GM19324 (cell line): Measurements from ENCODE around the gene CREB5.
"Not testable (repeated sequence)": the region's sequence is repeated elsewhere in the genome, so short reads cannot be mapped to it uniquely, and the experiment has no call there.

ENCODE experiments used
- ATAC-seq: cut with Tn5 transposase; IDR thresholded peaks from one replicate; pipeline ENCODE4 v1.9.1; 2021; ENCODE audit warnings: mild to moderate bottlenecking, moderate library complexity; ENCODE audit not compliant: unreplicated experiment, low FRiP score

Gene CREB5, protein sequence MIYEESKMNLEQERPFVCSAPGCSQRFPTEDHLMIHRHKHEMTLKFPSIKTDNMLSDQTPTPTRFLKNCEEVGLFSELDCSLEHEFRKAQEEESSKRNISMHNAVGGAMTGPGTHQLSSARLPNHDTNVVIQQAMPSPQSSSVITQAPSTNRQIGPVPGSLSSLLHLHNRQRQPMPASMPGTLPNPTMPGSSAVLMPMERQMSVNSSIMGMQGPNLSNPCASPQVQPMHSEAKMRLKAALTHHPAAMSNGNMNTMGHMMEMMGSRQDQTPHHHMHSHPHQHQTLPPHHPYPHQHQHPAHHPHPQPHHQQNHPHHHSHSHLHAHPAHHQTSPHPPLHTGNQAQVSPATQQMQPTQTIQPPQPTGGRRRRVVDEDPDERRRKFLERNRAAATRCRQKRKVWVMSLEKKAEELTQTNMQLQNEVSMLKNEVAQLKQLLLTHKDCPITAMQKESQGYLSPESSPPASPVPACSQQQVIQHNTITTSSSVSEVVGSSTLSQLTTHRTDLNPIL

DNA sequence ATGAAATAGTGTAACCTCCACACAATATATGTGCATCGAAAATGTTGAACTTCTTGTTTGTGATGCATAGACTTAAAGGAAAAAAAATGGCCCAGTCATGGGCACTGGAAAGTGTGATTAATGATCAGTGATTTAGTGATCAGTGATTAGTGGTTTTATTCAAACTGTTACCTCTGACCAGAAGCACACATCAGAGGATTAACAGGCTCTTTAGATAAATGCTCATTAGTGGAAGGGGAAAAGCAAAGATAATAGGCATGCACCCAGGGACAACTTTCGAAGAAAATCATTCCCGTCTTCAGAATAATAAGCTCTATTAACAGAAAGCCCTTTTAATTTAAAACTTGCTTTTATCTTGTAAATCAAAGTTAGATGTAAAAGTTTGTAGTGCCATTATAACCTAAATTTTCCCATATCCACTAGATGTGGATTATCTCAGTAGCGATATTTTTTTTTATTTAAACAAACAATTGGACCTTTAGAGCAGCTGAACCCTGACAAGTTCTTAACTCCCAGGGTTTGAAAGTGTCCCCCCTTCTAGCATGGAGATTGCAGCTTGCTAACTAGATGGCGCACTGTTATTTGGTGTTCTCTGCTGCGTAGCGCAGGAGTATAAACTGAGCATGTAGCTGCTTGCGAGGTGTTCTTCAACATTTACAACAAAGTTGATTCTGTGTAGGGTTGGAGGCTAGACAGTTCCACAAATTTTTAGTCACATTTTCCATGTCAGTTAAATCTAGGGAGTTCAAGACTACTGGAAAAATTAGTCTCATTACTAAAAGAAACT lies at the start of gene CREB5:
Gene CREB5, plus strand, starts transcription at position 643 of the 787 bp plus-strand sequence. CDS start 397 bp downstream, outside the sequence.
- ATAC-seq, result no peak

DNA sequence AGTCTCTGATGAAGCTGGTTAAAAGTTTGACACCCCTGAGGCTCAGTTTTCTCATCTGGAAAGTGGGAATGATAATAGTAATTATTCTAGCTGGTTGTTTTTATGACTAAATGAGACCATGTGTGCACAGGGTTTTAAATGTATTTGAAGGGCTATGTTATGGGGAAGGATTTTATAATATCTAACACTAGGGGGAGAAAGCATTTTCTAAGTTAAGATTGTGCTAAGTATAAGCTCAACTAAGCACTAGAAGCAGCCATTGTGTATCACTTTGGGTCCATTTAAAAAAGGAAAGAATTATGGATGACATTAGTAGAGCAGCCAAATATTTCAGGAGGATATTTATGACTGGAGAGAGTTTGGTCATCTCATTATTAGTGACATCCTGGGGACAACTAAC lies 49.5 kb upstream of the CREB5 start:
- no peak for ATAC-seq

DNA sequence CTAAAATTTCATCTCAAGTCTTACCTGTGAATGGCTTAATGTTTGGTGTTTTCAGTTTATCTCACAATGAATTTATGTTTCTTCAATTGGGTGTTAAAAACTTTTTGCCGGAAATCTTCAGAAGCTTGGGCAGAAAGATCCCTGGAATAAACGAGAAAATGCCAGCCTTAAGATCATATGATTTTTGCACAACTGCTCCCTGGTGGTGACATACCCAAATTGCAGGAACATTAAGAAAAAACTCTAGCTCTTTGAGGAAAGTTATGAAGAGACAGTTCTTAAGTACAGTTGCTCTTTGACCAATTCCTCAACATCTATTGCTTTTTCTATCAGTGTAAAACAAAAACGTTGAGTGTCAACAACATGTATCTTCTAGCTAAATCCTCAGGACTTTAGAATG lies 48.2 kb upstream of the CREB5 start:
- no peak for ATAC-seq

DNA sequence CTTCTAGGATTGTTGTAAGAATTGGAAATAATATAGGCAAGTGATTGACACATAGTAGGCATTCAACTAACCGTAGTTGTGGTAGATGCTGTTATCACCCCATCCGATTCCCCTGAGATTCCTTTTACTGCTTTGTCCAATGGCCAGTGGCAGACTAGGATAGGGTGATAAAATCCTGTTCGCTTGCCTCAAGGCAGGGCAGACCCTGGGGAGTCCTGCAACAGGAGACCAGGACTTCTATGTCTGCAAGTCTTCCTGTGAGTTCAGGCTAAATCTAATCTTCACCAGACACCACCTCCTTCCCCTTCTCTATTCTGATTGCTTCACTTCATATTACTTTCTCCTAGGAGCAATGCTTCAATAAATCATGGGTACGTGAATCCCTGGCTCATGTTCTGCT lies 42.8 kb upstream of the CREB5 start:
- no peak for ATAC-seq

DNA sequence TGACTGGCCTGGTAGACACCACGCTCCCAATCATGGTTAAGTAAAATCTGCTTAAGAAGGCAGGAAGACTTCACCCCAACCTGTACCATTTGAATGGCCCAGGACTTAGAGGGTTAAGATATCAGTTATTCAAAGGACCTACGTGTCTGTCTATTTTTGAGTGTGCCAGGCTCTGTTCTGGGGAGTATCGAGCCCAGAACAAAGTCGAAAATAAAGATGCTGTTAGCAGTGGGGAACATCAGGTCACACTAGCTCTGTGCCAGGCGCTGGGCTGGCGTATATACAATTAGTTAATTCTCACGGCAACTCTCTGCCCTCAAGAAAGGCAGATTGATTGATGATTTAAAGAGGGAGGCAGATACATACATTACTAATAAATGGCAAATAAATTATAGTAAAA lies 40.5 kb upstream of the CREB5 start:
- no peak for ATAC-seq

DNA sequence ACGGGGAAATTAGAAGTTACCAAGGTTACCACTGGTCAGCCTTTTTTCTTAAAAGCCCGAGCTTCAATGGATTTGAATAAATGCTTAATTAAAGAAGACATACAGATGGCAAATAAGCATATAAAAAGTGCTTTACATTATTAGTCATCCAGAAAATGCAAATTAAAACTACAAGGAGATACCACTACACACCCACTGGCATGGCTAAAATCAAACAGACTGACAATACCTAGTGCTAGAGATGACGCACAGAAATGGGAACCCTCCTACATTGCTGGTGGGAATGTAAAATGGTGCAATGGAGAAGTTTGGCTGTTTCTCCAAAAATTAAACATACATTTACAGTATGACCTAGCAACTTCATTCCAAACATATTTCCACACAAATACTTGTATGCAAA lies 38.3 kb upstream of the CREB5 start:
- ATAC-seq, result no peak

DNA sequence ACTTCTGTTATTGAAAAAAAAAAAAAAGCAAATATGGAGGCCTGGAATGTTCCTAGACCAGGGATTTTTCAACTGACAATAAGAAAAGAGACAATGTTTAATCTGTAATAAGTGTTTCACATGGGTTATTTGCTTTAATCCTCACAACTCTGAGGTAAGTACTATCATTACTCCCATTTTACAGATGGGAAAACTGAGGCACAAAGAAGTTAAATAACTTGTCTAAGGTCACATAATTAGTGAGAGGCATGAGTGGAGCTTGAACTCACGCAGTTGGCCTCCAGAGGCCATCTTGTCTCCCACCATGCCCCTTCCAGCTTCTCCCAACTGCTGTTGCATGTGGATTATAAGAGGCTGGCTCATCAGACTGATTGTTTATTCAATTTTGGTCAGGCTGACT lies 36.6 kb upstream of the CREB5 start:
- no peak for ATAC-seq

DNA sequence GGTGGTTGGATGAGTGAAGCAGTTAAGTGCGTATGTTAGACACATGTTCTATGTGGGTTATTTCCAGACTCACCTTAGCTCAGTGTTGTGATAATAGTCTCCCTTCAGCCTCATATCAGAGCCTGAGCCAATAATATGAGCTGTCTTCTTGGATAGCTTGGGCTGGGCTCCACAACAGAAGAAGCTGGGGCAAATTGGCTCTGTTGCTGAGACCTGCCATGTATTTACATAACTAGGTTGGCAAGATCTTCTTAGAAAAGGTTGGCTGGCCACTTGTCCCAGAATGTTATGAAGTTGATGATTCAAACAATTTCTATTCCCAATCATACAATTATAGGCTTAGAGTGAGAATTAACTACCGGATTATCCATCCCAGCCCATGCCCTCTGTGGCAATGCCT lies 35.7 kb upstream of the CREB5 start:
- no peak for ATAC-seq

DNA sequence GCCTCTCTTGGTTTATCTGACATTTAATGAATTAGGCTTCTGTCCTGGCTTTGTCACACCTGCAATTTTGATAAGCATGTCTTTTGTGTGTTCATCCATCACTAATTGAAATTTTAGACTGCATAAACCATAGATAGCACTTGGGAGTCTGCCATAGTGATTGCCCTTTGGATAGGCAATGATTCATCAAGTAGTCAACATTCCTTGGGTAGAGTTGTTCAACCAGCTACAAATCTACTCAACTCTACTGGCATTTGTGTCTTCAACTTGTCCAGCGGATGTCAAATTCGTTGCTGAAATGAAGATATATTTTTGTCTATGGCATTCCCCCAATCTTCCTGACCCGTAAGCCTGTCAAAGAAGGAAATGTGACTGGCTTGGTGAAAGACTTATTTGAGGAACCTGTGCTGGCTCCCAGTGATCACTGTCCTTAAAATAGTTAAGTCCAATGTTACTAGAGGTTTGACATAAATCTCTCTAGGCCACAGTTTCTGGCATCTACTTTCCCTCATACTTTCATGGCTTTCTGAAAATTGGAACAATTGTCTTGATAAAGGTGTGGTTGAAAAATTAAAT lies 33.7 kb upstream of the CREB5 start:
- ATAC-seq, result no peak

DNA sequence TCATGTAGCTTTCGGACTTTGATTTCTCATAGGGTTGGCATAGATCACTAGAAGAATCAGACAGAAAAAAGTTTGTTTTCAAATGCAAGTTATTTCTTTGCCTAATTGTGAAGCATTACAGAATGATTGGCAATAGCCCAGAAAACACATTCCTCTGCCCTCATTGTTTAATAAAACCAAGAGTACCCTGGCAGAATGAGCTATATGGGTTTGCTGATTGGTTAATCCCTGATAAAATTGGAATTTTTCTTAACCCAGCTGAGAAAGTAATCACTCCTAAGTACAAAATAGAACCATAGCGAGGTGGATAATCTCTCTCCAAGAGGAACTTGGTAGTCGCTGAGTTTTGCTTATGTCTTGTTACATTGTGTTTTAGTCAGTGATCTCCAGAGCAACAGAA lies 30.9 kb upstream of the CREB5 start:
- no peak for ATAC-seq

DNA sequence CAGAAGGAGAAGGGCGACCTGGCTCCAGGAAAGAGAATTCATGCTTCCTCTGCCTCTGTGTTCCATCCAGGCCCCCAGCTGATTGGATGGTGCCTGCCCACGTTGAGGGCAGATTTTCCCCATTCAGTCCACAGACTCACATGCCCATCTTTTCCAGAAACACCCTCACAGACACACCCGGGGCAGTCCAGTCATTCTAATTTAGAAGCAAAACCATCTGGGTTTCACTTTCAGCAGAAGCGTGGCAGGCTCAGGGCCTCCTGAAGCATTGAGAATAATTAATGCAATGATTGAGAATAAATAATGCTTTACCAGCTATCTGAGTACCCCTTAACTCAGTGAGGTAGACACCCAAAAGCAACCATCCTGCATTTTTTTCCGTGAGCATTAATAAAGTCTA lies 30.2 kb upstream of the CREB5 start:
- no peak for ATAC-seq

DNA sequence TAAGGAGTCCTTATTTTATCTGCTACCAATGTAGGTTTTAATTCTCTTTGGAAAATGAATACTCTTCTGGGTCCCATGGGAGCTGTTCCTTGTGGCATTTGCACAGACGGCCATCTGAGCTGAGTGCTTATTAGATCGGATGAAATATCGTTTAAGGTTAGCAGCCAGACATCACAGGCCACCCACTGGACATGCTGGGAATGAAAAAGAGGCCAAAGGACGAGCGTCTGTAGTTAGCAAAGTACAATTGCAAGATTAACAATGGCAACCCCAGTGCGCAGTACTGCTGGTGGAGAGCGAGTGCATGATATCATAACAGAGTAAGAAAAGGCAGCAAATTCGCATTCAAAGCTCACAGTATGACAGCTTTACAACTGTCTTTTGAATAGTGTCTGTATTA lies 28.3 kb upstream of the CREB5 start:
- ATAC-seq, result no peak

DNA sequence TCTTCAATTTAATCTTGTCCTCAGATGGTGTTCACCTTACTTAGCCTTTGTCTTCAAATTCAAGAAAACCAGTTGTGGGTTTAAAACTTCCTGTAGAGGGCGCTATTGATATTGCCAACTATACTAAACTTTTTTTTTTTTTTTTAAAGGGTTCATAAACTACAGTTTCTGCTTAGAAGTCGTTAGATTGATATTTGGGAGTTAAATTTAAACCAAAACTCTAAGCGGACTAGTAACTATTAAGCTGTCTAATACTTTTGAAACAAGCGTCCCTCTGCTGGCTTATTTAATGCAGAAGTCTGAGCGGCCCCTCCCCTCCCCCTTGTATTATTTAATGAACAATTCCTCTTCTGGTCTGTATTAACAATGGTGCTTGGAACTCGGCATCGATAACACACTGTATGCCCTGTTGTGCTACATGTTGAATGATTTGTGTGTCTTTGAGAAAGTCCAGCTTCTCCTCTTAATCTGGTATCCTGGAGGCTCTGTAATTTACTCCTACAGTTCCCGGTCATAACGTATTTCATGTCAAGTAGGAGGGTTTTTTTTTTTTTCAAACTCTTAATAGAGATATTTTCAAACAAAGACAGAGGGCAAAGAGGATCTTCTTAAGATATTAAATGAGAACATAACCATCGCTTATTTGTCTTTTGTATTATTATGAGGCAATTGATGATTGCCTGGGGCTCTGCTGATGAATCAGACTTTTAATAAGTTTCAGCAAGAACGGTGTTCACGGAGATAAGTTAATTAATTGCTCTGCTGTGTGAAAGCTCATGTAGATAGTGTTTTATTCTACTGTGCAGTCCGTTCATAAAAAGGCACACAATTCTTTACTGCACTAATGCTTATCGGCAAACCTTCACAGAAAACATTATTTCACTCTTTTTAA lies 22.6 kb upstream of the CREB5 start:
- ATAC-seq, result no peak

DNA sequence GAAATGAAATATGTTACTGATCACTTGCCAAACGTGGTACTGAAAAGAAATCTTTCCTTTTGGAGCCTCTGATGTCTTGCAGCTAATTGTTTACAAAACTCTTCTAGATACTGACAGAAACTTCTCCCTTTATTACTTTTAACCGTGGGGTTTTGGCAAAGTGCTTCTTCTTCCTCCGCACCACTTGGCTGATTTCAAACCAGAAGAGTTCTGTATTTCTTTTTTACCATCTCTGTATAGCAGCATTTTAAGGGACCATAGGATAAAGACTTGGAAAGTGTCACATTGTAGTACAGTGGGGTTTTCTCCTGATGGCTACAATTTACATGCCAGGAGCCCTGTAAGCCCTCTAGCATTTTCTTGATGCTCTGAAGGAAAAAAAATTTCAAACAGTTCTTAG lies 21.9 kb upstream of the CREB5 start:
- no peak for ATAC-seq

DNA sequence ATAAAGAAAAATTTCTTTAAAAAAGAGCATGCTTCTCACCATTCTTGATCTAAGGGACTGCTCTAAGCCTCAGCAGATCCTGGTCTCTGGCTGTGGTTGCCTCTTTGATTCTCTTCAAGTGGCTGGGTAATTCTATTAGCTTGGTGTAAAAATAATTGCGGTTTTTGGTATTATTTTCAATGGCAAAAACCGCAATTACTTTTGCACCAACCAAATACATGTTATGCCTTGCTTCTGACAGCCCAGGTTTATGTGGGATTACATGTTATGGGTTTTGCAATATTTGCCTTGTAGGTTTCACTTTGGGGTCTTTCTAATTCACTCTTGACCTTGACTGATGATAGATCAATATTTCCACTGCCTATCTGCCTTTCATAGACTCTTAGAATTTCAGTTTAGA lies 20.0 kb upstream of the CREB5 start:
- ATAC-seq, result no peak

DNA sequence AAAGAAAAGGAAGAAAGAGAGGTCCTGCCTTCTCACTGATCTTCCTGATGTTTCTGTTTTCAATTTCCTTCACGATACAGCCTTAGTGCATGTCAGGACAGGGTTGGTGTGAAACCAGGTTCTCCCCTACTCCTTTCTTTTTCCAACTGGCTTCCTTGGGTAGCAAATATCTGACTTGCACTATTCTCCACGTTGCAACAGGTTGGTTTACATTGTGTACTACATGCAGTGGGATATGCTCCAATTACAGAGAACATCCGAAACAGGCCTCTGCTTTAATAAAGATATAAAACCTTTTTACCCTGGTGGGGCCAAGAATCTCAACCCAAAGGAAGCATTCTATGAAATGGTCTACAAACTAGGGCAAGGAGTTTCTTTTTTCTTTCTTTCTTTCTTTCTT lies 16.9 kb upstream of the CREB5 start:
- ATAC-seq, result no peak

DNA sequence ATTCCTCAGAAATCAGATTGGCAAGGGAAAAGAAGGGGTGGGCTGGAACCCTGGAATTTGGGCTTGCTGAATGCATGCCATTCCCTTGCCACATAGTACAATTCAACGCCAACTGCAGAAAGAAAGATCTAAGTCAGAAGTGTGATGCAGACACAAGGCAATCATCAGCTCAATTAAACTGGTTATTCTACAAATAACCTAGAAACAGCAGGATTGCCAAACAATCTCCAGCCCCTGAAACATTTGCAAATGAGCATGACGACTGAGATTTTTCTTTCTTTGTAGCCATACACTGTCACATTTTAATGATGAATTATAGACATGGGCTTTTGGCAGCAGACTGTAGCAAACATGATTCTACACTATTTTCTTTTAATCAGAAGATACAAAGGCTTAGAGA lies 16.5 kb upstream of the CREB5 start:
- ATAC-seq, result no peak

DNA sequence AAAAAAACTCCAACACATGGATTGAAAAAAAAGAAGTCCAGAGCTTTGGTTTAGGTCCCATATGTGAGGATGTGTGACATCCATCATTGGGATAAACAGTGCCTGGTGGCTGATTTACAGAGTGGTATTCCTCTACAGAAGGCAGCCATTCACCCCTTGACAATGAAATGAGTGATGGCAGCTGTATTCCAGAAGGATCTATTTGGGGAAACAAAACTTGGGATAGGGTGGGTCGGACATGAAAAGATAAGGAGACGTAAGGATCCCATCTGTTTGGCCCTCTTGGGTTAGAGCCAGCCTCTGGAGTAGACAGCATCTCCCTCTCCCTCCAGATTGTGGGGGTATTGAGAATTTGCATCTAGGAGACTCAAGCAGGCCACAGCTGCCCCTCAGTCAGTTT lies 15.2 kb upstream of the CREB5 start:
- no peak for ATAC-seq

DNA sequence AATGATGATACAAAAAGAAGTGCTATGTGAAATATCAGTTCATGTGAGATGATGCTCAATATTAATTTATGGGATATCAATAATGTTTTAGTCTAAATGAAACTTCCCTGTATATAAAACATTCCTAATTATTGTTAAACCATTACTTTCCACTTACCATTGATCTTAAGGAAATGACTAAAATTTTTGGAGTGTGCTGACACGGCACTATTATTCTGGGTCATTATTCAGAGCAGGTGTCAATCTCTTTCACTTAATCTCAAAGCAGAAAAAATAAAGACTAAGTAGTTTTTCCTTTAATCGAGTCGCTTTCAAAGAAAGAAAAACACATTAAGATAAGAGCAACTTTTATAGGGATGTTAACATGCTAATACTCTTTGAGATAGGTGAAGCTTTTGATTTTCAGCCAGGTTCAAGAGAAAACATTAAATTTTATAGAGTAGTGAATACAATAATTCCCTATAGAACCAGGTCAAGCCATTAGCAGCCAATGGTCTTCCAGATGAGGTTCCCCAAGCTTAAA lies 11.4 kb upstream of the CREB5 start:
- no peak for ATAC-seq

DNA sequence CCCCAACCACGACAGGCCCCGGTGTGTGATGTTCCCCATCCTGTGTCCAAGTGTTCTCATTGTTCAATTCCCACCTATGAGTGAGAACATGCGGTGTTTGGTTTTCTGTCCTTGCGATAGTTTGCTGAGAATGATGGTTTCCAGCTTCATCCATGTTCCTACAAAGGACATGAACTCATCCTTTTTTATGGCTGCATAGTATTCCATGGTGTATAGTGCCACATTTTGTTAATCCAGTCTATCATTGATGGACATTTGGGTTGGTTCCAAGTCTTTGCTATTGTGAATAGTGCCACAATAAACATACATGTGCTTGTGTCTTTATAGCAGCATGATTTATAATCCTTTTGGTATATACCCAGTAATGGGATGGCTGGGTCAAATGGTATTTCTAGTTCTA lies 10.8 kb upstream of the CREB5 start:
- ATAC-seq, result not testable (repeated sequence)
